GM19324 (cell line): Measurements from ENCODE around the gene SLC25A38.
"Not testable (repeated sequence)": the region's sequence is repeated elsewhere in the genome, so short reads cannot be mapped to it uniquely, and the experiment has no call there.

ENCODE experiments used
- ATAC-seq: cut with Tn5 transposase; IDR thresholded peaks from one replicate; pipeline ENCODE4 v1.9.1; 2021; ENCODE audit warnings: mild to moderate bottlenecking, moderate library complexity; ENCODE audit not compliant: unreplicated experiment, low FRiP score

SLC25A38 gene

GRCh38 chr3:39383045-39383880, at the start of gene SLC25A38:
TSS of gene SLC25A38 (plus strand) at chr3:39383370. CDS start at chr3:39383725, 355 bp downstream.
- peak; percentile 80 for ATAC-seq

GRCh38 chr3:39333607-39334006, 49.6 kb upstream of the SLC25A38 start:
- ATAC-seq = no peak

GRCh38 chr3:39334205-39334604, 49.0 kb upstream of the SLC25A38 start:
- ATAC-seq = no peak

GRCh38 chr3:39338201-39338600, 45.0 kb upstream of the SLC25A38 start:
- ATAC-seq = no peak

GRCh38 chr3:39339086-39339485, 44.1 kb upstream of the SLC25A38 start:
- no peak for ATAC-seq

GRCh38 chr3:39343076-39343717, 40.0 kb upstream of the SLC25A38 start:
- ATAC-seq = no peak

- ATAC-seq = no peak
Measured at GRCh38 chr3:39343760-39344159, 39.4 kb upstream of the SLC25A38 start.

GRCh38 chr3:39344746-39345344, 38.3 kb upstream of the SLC25A38 start:
- ATAC-seq = no peak

- ATAC-seq = no peak
Measured at GRCh38 chr3:39346785-39347585, 36.2 kb upstream of the SLC25A38 start.

GRCh38 chr3:39347586-39347876, 35.6 kb upstream of the SLC25A38 start:
- no peak for ATAC-seq

- no peak for ATAC-seq
Measured at GRCh38 chr3:39349080-39349479, 34.1 kb upstream of the SLC25A38 start.

- ATAC-seq = no peak
Measured at GRCh38 chr3:39350714-39351113, 32.5 kb upstream of the SLC25A38 start.

- ATAC-seq = not testable (repeated sequence)
Measured at GRCh38 chr3:39351134-39351533, 32.0 kb upstream of the SLC25A38 start.

- ATAC-seq = not testable (repeated sequence)
Measured at GRCh38 chr3:39353168-39353927, 29.8 kb upstream of the SLC25A38 start.

GRCh38 chr3:39358333-39358732, 24.8 kb upstream of the SLC25A38 start:
- ATAC-seq = no peak

- ATAC-seq = no peak
Measured at GRCh38 chr3:39361252-39361927, 21.8 kb upstream of the SLC25A38 start.

GRCh38 chr3:39362192-39362591, 21.0 kb upstream of the SLC25A38 start:
- no peak for ATAC-seq

- ATAC-seq = no peak
Measured at GRCh38 chr3:39362812-39363211, 20.4 kb upstream of the SLC25A38 start.

GRCh38 chr3:39370450-39370849, 12.7 kb upstream of the SLC25A38 start:
- ATAC-seq = not testable (repeated sequence)

GRCh38 chr3:39372833-39373232, 10.3 kb upstream of the SLC25A38 start:
- ATAC-seq = no peak
